Measurements from ENCODE around the gene IGSF5.
A peak's percentile ranks its signal among the peaks of the same experiment; 100 is the strongest.
"Not testable (repeated sequence)": the region's sequence is repeated elsewhere in the genome, so short reads cannot be mapped to it uniquely, and the experiment has no call there.

The IGSF5 gene

GRCh38 chr21:39744883-39745282, at the start of gene IGSF5:
Gene IGSF5 (plus strand): TSS chr21:39745183. CDS start chr21:39745510, 327 bp downstream.
- DNase-seq (ENCODE audit: low spot score): not testable (repeated sequence)

- DNase-seq (ENCODE audit: low spot score): no peak
These were observed 48.8 kb upstream of the IGSF5 start for GRCh38 chr21:39696196-39696595.

GRCh38 chr21:39696618-39697017, 48.4 kb upstream of the IGSF5 start:
- DNase-seq (ENCODE audit: low spot score): no peak

GRCh38 chr21:39700318-39700717, 44.7 kb upstream of the IGSF5 start:
- no peak for DNase-seq (ENCODE audit: low spot score)

GRCh38 chr21:39703578-39703977, 41.4 kb upstream of the IGSF5 start:
- no peak for DNase-seq (ENCODE audit: low spot score)

- DNase-seq (ENCODE audit: low spot score): no peak
These were observed 39.1 kb upstream of the IGSF5 start for GRCh38 chr21:39705849-39706248.

GRCh38 chr21:39707316-39707715, 37.7 kb upstream of the IGSF5 start:
- DNase-seq (ENCODE audit: low spot score): no peak

- no peak for DNase-seq (ENCODE audit: low spot score)
These were observed 34.1 kb upstream of the IGSF5 start for GRCh38 chr21:39710866-39711265.

GRCh38 chr21:39712273-39712672, 32.7 kb upstream of the IGSF5 start:
- DNase-seq (ENCODE audit: low spot score): no peak

GRCh38 chr21:39712976-39713375, 32.0 kb upstream of the IGSF5 start:
- DNase-seq (ENCODE audit: low spot score): no peak

- no peak for DNase-seq (ENCODE audit: low spot score)
These were observed 31.1 kb upstream of the IGSF5 start for GRCh38 chr21:39713905-39714304.

GRCh38 chr21:39714331-39714730, 30.7 kb upstream of the IGSF5 start:
- no peak for DNase-seq (ENCODE audit: low spot score)

GRCh38 chr21:39715804-39716397, 29.1 kb upstream of the IGSF5 start:
- peak; percentile 61 for DNase-seq (ENCODE audit: low spot score)

- DNase-seq (ENCODE audit: low spot score): no peak
These were observed 24.7 kb upstream of the IGSF5 start for GRCh38 chr21:39720126-39720778.

- DNase-seq (ENCODE audit: low spot score): peak; percentile 9
These were observed 23.1 kb upstream of the IGSF5 start for GRCh38 chr21:39721885-39722284.

- DNase-seq (ENCODE audit: low spot score): no peak
These were observed 20.0 kb upstream of the IGSF5 start for GRCh38 chr21:39724944-39725343.

GRCh38 chr21:39726133-39726532, 18.9 kb upstream of the IGSF5 start:
- DNase-seq (ENCODE audit: low spot score): no peak

- DNase-seq (ENCODE audit: low spot score): no peak
These were observed 17.4 kb upstream of the IGSF5 start for GRCh38 chr21:39727401-39728120.

GRCh38 chr21:39728341-39728740, 16.6 kb upstream of the IGSF5 start:
- no peak for DNase-seq (ENCODE audit: low spot score)

GRCh38 chr21:39730418-39731157, 14.4 kb upstream of the IGSF5 start:
- no peak for DNase-seq (ENCODE audit: low spot score)

- no peak for DNase-seq (ENCODE audit: low spot score)
These were observed 8.3 kb upstream of the IGSF5 start for GRCh38 chr21:39736716-39737115.

GRCh38 chr21:39737376-39738000, 7.5 kb upstream of the IGSF5 start:
- no peak for DNase-seq (ENCODE audit: low spot score)
